HEK293 (cell line): ENCODE data around the gene ENDOU.
A peak's percentile ranks its signal among the peaks of the same experiment; 100 is the strongest.

Experiments used
- GLI4 ChIP-seq: fragments of 450-650 bp; formaldehyde crosslinking; IDR thresholded peaks from 2 replicates; pipeline ENCODE4 v1.5.1; 2016; ENCODE audit warnings: missing biosample characterization, missing genetic modification characterization
- HOXA7 ChIP-seq: sonication (generic); formaldehyde crosslinking; IDR thresholded peaks from 2 replicates; pipeline ENCODE4 v1.8.1; 2022; ENCODE audit warnings: missing genetic modification reagents, borderline replicate concordance
- KLF9 ChIP-seq: fragments of 450-650 bp; formaldehyde crosslinking; IDR thresholded peaks from 2 replicates; pipeline ENCODE4 v1.5.1; 2016; ENCODE audit warnings: missing biosample characterization, missing genetic modification characterization, low read depth
- OVOL3 ChIP-seq: fragments of 450-650 bp; formaldehyde crosslinking; IDR thresholded peaks from 2 replicates; pipeline ENCODE4 v1.5.1; 2016; ENCODE audit warnings: missing biosample characterization, missing genetic modification characterization
- PRDM4 ChIP-seq: fragments of 450-650 bp; formaldehyde crosslinking; IDR thresholded peaks from 2 replicates; pipeline ENCODE4 v1.5.1; 2017; ENCODE audit warnings: missing biosample characterization, missing genetic modification characterization
- SCRT2 ChIP-seq: fragments of 450-650 bp; formaldehyde crosslinking; IDR thresholded peaks from 2 replicates; pipeline ENCODE4 v1.5.1; 2016; ENCODE audit warnings: missing biosample characterization, missing genetic modification characterization
- SP2 ChIP-seq: fragments of 450-650 bp; formaldehyde crosslinking; IDR thresholded peaks from 2 replicates; pipeline ENCODE4 v1.5.1; 2016; ENCODE audit warnings: missing biosample characterization, missing genetic modification characterization
- SP3 ChIP-seq: fragments of 450-650 bp; formaldehyde crosslinking; IDR thresholded peaks from 2 replicates; pipeline ENCODE4 v1.5.1; 2016; ENCODE audit warnings: missing biosample characterization, missing genetic modification characterization
- WT1 ChIP-seq: fragments of 450-650 bp; formaldehyde crosslinking; IDR thresholded peaks from 2 replicates; pipeline ENCODE4 v1.5.1; 2016; ENCODE audit warnings: missing biosample characterization, missing genetic modification characterization
- ZBTB17 ChIP-seq: fragments of 450-650 bp; formaldehyde crosslinking; IDR thresholded peaks from 2 replicates; pipeline ENCODE4 v1.5.1; 2016; ENCODE audit warnings: missing biosample characterization, missing genetic modification characterization
- ZBTB20 ChIP-seq: fragments of 450-650 bp; formaldehyde crosslinking; IDR thresholded peaks from 2 replicates; pipeline ENCODE4 v1.5.1; 2016; ENCODE audit warnings: missing biosample characterization, missing genetic modification characterization
- ZEB2 ChIP-seq: fragments of 450-650 bp; formaldehyde crosslinking; IDR thresholded peaks from 2 replicates; pipeline ENCODE4 v1.5.1; 2016; ENCODE audit warnings: missing biosample characterization, missing genetic modification characterization
- ZFP69B ChIP-seq: fragments of 450-650 bp; formaldehyde crosslinking; IDR thresholded peaks from 2 replicates; pipeline ENCODE4 v1.5.1; 2016; ENCODE audit warnings: missing biosample characterization, missing genetic modification characterization
- ZNF2 ChIP-seq: fragments of 450-650 bp; formaldehyde crosslinking; IDR thresholded peaks from 2 replicates; pipeline ENCODE4 v1.5.1; 2016; ENCODE audit warnings: missing biosample characterization, missing genetic modification characterization
- ZNF211 ChIP-seq: fragments of 450-650 bp; formaldehyde crosslinking; IDR thresholded peaks from 2 replicates; pipeline ENCODE4 v1.5.1; 2016; ENCODE audit warnings: low read depth, missing biosample characterization, missing genetic modification characterization
- ZNF223 ChIP-seq: fragments of 450-650 bp; formaldehyde crosslinking; IDR thresholded peaks from 2 replicates; pipeline ENCODE4 v1.5.1; 2016; ENCODE audit warnings: missing biosample characterization, missing genetic modification characterization
- ZNF248 ChIP-seq: fragments of 450-650 bp; formaldehyde crosslinking; IDR thresholded peaks from 2 replicates; pipeline ENCODE4 v1.5.1; 2017; ENCODE audit warnings: missing biosample characterization, missing genetic modification characterization
- ZNF311 ChIP-seq: fragments of 450-650 bp; formaldehyde crosslinking; IDR thresholded peaks from 2 replicates; pipeline ENCODE4 v1.5.1; 2017; ENCODE audit warnings: missing biosample characterization, missing genetic modification characterization, borderline replicate concordance
- ZNF366 ChIP-seq: fragments of 450-650 bp; formaldehyde crosslinking; conservative IDR thresholded peaks from 2 replicates; pipeline ENCODE4 v1.5.1; 2016; ENCODE audit warnings: missing biosample characterization, missing genetic modification characterization
- ZNF37A ChIP-seq: fragments of 450-650 bp; IDR thresholded peaks from 2 replicates; pipeline ENCODE4 v1.5.1; 2018; ENCODE audit warnings: missing biosample characterization, missing genetic modification characterization
- ZNF501 ChIP-seq: fragments of 450-650 bp; formaldehyde crosslinking; IDR thresholded peaks from 2 replicates; pipeline ENCODE4 v1.5.1; 2016; ENCODE audit warnings: missing biosample characterization, missing genetic modification characterization
- ZNF510 ChIP-seq: fragments of 450-650 bp; formaldehyde crosslinking; IDR thresholded peaks from 2 replicates; pipeline ENCODE4 v1.5.1; 2018; ENCODE audit warnings: mild to moderate bottlenecking, missing genetic modification characterization, missing biosample characterization; ENCODE audit not compliant: insufficient replicate concordance
- ZNF521 ChIP-seq: fragments of 450-650 bp; formaldehyde crosslinking; IDR thresholded peaks from 2 replicates; pipeline ENCODE4 v1.5.1; 2017; ENCODE audit warnings: missing biosample characterization, mild to moderate bottlenecking, missing genetic modification characterization
- ZNF530 ChIP-seq: fragments of 450-650 bp; formaldehyde crosslinking; IDR thresholded peaks from 2 replicates; pipeline ENCODE4 v1.5.1; 2016; ENCODE audit warnings: low read depth, missing biosample characterization, missing genetic modification characterization
- ZNF548 ChIP-seq: fragments of 450-650 bp; formaldehyde crosslinking; IDR thresholded peaks from 2 replicates; pipeline ENCODE4 v1.5.1; 2016; ENCODE audit warnings: missing biosample characterization, missing genetic modification characterization
- ZNF561 ChIP-seq: fragments of 450-650 bp; IDR thresholded peaks from 2 replicates; pipeline ENCODE4 v1.5.1; 2018; ENCODE audit warnings: missing biosample characterization, missing genetic modification characterization, borderline replicate concordance
- ZNF600 ChIP-seq: fragments of 450-650 bp; formaldehyde crosslinking; IDR thresholded peaks from 2 replicates; pipeline ENCODE4 v1.5.1; 2016; ENCODE audit warnings: missing biosample characterization, missing genetic modification characterization
- ZNF621 ChIP-seq: fragments of 450-650 bp; formaldehyde crosslinking; IDR thresholded peaks from 2 replicates; pipeline ENCODE4 v1.5.1; 2017; ENCODE audit warnings: missing biosample characterization, missing genetic modification characterization
- ZNF623 ChIP-seq: fragments of 450-650 bp; formaldehyde crosslinking; IDR thresholded peaks from 2 replicates; pipeline ENCODE4 v1.5.1; 2016; ENCODE audit warnings: missing biosample characterization, missing genetic modification characterization
- ZNF639 ChIP-seq: fragments of 450-650 bp; formaldehyde crosslinking; IDR thresholded peaks from 2 replicates; pipeline ENCODE4 v1.5.1; 2016; ENCODE audit warnings: missing biosample characterization, missing genetic modification characterization
- ZNF654 ChIP-seq: fragments of 450-650 bp; formaldehyde crosslinking; IDR thresholded peaks from 2 replicates; pipeline ENCODE4 v1.5.1; 2016; ENCODE audit warnings: low read depth, missing biosample characterization, missing genetic modification characterization
- ZNF677 ChIP-seq: fragments of 450-650 bp; IDR thresholded peaks from 2 replicates; pipeline ENCODE4 v1.5.0; 2018; ENCODE audit warnings: missing biosample characterization, mild to moderate bottlenecking, missing genetic modification characterization, moderate library complexity
- ZNF768 ChIP-seq: fragments of 450-650 bp; formaldehyde crosslinking; IDR thresholded peaks from 2 replicates; pipeline ENCODE4 v1.5.1; 2018; ENCODE audit warnings: missing biosample characterization, mild to moderate bottlenecking, missing genetic modification characterization
- ZSCAN23 ChIP-seq: fragments of 450-650 bp; formaldehyde crosslinking; IDR thresholded peaks from 2 replicates; pipeline ENCODE4 v1.5.1; 2016; ENCODE audit warnings: missing biosample characterization, missing genetic modification characterization
- ZXDB ChIP-seq: fragments of 450-650 bp; formaldehyde crosslinking; IDR thresholded peaks from 2 replicates; pipeline ENCODE4 v1.5.1; 2016; ENCODE audit warnings: missing biosample characterization, missing genetic modification characterization
- TF ChIP-seq, protein P1 (sequence below): fragments of 450-650 bp; formaldehyde crosslinking; IDR thresholded peaks from 2 replicates; pipeline ENCODE4 v1.5.1; 2017; ENCODE audit warnings: missing biosample characterization, mild to moderate bottlenecking, missing genetic modification characterization, moderate library complexity

ENDOU gene

DNA sequence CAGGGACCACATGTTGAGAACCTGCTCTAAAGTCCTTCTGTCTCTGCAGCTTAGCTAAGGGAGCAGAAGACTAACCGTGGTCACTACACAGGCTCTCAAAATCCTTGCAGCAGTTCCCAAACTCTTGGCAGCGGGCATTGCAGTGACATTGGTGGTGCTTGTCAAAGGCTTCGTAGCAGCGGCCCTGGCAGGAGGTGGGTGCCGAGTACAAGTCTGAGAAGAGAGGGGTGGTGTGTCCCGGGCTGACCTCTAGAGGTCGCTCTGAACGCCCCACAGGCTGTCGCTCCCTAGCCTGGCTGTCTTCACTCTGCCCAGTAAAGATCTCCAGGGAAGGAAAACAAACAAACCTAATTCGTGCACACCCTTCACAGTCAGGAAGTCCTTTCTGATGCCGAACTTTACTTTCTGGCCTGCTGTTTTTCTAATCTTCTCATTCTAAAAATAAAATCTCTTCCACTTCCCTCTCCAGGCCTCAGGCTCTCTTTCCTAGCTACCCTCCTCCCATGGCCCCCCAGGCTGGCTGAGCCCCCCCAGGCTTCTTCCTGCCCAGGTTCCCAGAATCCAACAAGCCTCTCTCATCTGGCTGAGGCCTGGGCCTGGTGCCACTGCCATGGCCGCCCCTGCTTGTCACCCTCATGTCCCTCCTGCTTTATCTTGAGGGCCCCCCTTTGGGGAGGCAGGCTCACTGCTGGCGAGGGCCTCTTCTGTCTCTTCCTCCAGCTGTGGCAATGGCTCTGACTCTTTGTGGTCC, 7.7 kb downstream of the ENDOU start (continued):
- no peak for TF ChIP-seq HOXA7
- peak; percentile 60 for TF ChIP-seq SCRT2 (tag by site-specific recombination)
- TF ChIP-seq ZNF600 (tag by site-specific recombination): no peak; the same call in 1 of the 2 replicates
- no peak for TF ChIP-seq SP3 (tag by site-specific recombination)
- peak; percentile 86 for TF ChIP-seq ZBTB17
- TF ChIP-seq ZNF768 (tag by site-specific recombination): no peak
- TF ChIP-seq ZNF223 (tag by site-specific recombination): no peak
- no peak for TF ChIP-seq ZNF639 (tag by site-specific recombination)
- TF ChIP-seq ZXDB (tag by site-specific recombination): 0 out of 2 replicates have a peak, but pooled peaks have one; percentile 18
- no peak for TF ChIP-seq ZSCAN23
- TF ChIP-seq ZNF211: no peak
- peak; percentile 78 for TF ChIP-seq PRDM4
- 0 out of 2 replicates have a peak, but pooled peaks have one; percentile 11 for TF ChIP-seq ZFP69B (tag by site-specific recombination)
- no peak for TF ChIP-seq WT1 (tag by site-specific recombination)
- no peak for TF ChIP-seq ZNF548
- TF ChIP-seq GLI4 (tag by site-specific recombination): no peak
- no peak for TF ChIP-seq SP2 (tag by site-specific recombination)
- no peak for TF ChIP-seq ZNF311 (tag by site-specific recombination)
- no peak for TF ChIP-seq ZNF530
- peak; percentile 46; the same call in 1 of the 2 replicates for TF ChIP-seq ZBTB20 (tag by site-specific recombination)
- TF ChIP-seq ZNF561 (tag by site-specific recombination): peak; percentile 60; the same call in 1 of the 2 replicates
- TF ChIP-seq ZNF654: peak; percentile 65
- TF ChIP-seq ZNF248 (tag by site-specific recombination): no peak
- TF ChIP-seq ZNF677 (tag by site-specific recombination): no peak
- TF ChIP-seq ZNF37A: no peak
- no peak for TF ChIP-seq ZNF621 (tag by site-specific recombination)
- TF ChIP-seq, protein P1, sequence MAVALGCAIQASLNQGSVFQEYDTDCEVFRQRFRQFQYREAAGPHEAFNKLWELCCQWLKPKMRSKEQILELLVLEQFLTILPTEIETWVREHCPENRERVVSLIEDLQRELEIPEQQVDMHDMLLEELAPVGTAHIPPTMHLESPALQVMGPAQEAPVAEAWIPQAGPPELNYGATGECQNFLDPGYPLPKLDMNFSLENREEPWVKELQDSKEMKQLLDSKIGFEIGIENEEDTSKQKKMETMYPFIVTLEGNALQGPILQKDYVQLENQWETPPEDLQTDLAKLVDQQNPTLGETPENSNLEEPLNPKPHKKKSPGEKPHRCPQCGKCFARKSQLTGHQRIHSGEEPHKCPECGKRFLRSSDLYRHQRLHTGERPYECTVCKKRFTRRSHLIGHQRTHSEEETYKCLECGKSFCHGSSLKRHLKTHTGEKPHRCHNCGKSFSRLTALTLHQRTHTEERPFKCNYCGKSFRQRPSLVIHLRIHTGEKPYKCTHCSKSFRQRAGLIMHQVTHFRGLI (tag by site-specific recombination): no peak
- TF ChIP-seq OVOL3 (tag by site-specific recombination): no peak
- TF ChIP-seq KLF9 (tag by site-specific recombination): peak; percentile 23; the same call in 1 of the 2 replicates
- TF ChIP-seq ZNF501: no peak
- TF ChIP-seq ZNF366 (tag by site-specific recombination): peak; percentile 56; the same call in 1 of the 2 replicates
- TF ChIP-seq ZNF521 (tag by site-specific recombination): no peak
- TF ChIP-seq ZNF510: no peak
- no peak for TF ChIP-seq ZNF623
- TF ChIP-seq ZEB2 (tag by site-specific recombination): no peak
- peak; percentile 74; the same call in 1 of the 2 replicates for TF ChIP-seq ZNF2 (tag by site-specific recombination)
